Inflammatory macrophage (primary cell): Measurements from ENCODE around the gene TPM2.
A peak's percentile ranks its signal among the peaks of the same experiment; 100 is the strongest.

Source experiments
- DNase-seq, 2 donors: peaks; one replicate each; pipeline ENCODE4 v3.0.0-alpha.2; 2020 to 2022

Gene TPM2

DNA sequence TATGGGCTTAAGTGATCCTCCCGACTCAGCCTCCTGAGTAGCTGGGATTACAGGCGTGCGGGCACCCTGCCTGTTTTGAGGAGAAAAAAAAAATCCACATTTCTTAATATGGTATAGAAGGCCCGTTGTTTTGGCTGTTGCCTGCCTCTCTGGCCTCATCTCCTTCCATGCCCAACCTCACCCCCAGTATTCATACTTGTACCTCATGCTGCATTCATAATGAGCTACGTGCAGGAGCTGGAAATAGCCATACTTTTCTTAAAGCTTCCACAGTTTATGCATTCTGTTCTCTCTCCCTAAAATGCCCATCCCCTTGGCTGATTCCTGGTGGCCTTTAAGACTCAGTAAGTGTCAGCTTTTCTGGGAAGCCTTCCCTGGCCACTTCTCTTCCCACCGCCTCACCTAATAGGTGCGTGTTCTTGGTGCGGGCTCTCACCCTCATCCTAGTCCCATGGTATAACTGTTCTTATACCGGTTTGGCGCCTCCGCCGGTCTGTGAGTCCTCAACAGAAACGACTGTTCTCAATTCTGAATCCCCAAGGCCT, 2.1 kb upstream of the TPM2 start:
- DNase-seq = no peak

DNA sequence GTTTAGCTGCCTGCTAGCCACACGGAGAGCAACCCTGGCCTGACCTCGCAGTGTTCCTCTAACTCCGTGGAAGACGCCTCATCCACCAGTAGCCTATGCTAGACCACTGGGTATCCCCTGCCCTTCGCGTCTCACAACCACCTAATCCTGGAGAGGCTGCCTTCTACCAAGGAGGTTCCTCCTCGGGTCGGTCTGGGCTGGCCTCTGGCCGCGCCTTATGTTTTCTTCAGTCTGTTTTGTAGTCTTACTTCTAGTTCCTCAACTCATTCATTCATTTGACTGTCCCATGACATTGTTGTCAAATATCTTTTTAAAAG, 1.6 kb upstream of the TPM2 start:
- DNase-seq = peak; percentile 46 to 60

DNA sequence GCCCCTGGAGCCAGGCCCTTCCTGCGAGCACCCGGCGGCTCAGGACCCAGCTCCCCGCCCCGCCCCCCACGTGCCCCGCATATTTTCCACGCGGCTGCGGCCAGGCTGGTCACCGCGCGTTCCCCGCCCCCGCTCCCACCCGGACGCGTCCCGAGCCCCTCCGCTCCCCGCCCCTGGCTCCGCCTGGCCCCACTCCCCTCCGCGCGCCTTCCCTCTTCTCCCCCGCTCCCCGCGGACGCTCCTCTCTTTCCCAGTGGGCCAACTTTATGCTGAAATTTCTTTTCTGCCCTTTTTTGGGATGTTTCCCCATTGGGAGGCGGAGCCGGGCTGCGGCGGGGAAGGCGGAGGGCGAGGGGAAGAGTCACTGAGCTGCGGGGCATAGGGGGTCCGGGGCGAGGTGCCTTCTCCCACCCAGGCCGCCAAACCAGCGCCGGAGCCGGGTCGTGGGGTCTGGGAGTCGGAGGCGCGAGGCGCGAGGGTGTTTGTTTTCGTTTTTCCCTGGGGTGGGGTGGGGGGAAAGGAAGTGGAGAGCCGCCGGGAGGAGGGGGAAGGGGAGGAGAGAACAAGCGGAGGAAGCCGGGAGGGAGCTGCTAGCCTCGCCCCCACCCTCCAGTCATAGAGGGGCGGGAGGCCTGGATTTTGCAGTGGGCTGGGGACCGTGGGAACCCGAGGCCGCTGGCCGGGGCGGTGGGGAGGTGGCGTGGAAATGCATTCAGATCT, 1.0 kb upstream of the TPM2 start:
- peak; percentile 35 to 51 for DNase-seq

DNA sequence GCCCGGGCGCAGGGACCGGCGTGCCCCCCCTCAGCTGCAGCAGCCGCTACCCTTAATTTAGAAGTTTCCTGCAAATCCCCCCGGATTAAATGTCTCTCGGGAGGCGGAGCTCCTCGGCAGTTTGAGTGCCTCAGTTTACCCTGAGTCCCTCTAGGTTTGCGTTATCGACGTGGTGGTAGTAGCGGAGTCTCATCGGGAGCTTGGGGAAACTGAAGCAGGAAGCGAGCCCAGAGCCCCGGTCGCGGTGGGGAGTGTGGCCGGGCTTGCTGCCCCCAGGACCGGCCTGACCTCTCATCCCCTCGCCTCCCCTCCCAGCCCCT, 529 bp upstream of the TPM2 start:
- no peak for DNase-seq

DNA sequence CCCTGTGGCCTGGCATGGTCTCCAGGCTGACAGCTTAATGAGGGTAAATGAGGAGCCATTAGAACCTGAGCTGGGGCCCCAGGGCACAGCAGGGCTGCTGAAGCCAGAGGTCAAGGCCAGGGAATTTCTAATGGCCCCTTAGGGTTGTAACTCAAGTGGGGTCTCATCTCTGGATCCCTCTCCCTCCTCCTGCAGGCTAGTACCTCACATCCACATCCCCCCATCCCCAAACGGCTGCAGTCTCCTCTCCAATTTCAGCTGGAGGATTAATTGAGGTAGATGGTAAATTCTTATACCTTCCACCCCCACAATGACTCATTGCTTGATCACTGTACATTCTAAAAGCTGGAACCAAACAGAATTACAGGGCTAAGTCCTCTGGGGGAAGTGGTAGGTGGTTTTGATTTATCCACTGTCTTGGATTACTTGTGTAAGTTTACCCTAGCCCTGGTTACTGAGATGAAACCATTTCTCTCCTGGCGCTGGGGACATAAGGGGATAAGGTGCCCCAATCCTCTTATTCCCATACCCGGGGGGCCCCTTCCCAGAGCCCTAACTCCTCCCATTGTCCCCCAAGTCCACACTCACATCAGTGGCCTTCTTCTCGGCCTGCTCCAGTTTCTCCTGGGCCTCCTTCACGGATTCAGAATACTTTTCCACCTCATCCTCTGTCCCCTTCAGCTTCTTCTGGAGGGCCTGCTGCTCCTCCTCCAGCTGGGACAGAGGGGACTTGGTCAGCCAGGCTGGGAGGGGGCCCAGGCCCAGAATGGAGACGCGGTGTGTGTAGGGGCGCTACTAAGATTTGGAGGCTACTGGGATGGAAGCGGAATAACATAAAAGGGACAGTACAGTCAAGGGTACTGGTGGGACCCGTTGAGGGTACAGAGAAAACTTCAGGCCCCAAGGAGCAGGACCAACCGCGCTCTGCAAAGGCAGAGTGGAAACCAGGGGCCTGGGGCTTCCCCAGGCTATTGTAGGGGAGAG, 875 bp downstream of the TPM2 start:
- peak; percentile 40 to 50 for DNase-seq

DNA sequence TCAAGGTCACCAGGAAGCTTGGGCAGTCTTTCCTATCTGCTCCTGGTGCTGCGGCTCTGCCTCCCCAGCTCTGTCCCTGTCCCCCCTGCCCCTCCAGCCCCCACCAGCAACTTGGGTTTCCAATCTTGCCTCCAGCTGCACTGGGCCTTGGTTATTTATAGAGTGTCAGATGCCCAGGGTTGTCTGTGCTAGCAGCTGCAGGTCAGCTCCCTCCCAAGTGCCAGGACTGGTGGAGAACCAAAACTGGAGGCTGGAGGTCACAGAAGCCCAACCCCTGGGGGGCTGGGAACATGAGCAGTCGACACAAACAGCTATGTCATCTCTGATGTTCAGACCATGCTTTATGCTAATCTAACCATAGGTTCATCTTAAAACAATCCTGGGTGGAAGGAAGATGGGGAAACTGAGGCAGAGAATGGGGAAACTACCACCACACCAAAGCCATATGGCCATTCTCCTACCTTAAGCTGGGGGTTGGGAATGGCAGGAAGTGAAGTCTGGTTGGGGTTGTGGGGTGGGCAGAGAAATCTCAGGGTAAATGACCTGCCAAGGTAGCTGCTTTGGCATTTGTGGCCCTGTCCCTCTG, 1.7 kb downstream of the TPM2 start:
- no peak for DNase-seq

DNA sequence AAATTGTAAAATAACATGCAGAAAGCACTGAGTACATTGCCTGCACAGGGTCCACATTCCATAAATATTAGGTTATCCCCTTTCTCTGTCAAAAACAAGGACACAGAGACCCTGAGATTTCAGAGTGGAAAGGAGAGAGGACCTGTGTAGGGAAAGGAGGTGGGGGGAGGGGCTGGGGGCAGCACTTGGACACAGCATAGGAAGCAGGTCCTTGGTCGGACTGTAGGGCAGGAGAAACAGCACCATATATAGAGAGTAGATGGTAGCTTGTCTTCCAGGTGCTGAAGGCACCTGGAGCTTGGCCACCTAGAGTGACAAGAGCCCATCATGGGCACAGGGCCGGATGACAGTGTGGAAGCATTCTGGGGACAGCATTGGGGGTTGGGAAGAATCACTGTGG, 2.4 kb downstream of the TPM2 start:
- DNase-seq = no peak

DNA sequence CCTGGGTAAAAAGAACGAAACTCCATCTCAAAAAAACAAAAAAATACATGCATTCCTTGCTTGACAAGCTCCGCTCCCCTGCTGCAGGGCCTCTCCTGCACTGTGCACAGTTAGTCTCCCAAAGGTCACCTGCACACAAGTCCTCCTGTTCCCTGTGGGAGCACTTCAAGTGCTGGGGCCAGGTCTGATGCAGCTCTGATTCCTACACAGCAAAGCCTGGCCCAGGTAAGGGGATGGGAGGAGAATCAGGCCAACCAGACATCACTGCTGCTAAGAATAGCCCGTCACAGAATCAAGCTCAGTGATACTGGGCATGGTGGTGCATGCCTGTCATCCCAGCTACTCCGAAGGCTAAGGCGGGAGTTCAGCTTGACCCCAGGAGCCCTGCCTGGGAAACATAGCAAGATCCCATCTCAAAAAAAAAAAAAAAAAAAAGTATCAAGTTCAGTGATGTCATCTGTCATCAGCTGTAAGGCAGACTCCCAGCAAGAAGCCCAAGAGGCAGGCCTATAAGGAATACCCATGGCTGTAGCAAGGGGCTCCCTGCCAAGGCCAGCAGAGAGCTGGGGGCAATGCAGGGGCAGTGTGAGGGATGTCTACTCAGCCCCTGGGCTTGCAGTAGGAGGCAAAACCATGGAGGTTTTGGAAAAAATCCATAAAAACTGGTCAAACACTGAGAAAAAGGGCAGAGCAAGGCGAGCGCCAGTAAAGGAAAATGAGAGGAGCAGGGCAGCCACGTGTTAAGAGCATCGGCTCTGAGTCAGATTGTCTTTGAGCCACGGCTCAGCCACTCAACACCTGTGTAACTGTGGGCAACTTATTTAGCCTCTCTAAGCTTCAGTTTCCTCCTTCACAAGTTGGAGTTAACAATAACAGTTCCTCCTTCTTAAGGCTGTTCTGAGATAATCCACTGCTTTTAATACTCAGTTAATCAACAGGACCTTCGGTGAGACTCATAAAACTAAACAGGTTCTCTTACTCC, 3.2 kb downstream of the TPM2 start:
- DNase-seq = no peak

DNA sequence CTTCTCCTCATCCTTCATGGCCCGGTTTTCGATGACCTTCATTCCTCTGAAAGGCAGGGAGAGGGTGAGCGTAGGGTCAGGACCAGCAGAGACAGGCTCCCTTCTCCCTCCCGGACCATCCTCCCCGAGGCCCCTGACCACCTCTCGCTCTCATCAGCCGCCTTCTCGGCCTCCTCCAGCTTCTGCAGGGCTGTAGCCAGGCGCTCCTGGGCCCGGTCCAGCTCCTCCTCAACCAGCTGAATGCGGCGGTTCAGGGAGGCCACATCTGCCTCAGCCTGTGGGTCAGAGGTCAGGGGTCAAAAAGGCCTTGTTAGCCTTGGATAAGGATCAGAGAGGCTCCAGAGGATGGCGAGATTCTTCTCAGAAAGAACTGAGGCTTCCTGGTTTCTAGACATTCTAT, 4.2 kb downstream of the TPM2 start:
- DNase-seq = no peak

DNA sequence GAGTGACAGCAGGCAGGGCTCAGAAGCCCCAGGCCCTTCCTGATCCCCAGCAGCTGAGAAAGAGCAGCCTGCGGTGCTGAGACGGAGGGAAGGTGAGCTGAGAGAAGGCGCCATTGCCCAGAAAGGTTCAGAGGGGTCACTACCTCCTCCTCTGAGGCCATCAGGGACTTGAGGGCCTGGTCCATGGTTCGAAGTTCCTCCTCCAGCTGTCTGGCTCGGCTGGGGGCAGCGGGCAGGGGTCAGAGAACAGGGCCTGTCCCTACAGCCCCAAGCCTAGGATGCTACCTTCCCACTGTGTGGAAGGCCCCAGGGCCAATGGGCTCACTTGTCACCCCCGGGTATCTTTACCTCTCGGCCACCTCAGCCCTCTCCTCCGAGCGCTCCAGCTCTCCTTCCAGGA, 4.8 kb downstream of the TPM2 start:
- no peak for DNase-seq

DNA sequence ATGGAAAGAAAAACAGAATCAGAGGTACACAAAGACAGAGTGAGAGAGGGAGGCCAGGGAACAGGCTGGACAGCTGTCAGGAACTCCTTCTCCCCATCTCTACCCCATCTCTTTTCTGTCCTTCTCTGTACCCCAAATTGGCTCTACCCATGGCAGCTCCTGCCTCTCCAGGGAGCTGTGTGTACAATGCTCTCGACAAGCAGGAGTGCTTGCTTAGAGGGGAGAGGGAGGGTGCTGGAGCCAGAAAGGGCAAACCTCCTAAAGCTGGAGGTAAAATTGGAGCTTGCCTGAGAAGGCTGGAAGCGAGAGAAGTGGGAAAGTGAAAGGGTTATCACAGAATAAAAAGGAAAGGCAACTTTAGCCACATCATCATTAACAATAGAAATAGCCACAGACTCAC, 6.4 kb downstream of the TPM2 start:
- no peak for DNase-seq

DNA sequence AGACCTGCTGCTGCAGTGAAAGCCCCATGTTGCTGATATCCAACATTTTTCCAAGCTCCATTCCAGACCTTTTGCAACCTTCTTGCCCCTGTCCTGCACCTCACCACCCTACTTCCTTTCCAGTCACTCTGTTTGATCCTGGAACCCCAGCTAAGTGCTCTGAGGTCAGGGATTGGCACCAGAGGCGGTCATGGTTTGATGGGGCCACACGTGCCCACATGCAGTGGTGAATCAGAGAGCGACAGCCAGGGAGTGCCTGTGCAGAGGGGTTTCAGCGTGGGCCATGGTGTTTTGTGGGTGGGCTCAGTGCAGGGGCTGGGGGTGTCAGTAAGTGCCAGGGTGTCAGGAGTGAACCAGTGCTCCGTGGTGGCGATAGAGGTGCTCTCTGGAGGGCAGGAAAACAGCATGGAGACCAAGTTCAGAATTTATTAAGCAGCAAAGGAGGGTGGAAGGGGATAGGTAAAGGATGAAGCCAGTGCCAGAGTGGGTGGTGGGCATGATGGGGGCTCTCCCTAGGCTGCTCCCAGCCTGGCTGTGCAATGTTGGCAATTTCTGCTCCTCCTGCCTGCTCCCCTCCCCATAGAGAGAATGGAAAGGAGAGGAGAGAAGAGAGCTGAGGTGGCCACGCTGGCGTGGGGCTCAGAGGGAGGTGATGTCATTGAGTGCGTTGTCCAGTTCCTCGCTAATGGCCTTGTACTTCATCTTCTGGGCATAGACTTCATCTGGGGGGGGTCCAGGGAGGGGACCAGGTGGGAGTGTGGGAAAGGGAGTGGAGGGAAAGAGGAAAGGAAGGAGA, 7.0 kb downstream of the TPM2 start:
- no peak for DNase-seq

DNA sequence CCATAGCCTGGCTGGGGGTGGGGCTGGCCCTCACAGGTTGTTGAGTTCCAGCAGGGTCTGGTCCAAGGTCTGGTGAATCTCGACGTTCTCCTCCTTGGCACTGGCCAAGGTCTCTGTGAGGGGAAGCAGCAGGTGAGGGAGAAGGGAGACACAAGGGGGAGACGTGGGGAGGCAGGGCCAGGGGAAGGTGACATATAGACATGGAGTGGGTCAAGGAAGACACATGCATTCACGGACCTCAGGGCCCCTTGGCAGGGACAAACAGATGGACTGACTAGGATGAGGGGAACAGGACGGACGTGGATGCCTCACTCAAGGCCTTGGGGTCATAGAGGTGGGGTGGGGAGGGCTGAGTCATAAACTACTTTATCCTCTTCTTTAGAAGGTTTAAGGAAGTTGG, 7.7 kb downstream of the TPM2 start:
- no peak for DNase-seq

DNA sequence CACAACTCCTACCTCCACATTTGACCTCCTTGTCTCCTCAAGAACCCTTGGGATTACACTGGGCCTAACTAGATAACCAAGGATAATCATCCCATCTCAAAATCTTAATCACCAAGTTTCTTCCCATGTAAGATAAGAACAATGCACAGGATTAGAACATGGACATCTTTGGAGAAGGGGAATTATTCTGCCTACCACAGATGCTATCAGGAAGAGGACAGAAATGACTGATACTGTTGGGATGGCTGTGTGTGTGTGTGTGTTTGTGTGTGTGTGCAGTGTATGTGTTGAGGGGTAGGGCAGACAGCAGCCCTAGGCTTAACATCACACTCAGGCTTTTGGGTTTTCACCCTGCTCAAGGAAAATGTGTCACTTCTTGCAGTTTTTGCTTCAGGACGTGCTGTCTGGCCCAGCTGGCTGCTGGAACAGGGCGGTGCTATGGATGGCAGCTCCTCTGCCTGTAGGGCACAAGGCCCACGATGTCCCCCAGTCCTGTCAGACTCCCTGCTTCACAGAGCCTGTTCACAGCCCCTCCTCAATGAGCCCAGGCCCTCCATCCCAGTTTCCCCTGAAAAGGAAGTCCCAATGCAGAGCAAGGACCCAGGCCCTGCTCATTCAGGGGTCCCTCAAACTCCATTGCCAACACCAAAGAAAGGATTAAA, 8.3 kb downstream of the TPM2 start:
- DNase-seq = no peak

DNA sequence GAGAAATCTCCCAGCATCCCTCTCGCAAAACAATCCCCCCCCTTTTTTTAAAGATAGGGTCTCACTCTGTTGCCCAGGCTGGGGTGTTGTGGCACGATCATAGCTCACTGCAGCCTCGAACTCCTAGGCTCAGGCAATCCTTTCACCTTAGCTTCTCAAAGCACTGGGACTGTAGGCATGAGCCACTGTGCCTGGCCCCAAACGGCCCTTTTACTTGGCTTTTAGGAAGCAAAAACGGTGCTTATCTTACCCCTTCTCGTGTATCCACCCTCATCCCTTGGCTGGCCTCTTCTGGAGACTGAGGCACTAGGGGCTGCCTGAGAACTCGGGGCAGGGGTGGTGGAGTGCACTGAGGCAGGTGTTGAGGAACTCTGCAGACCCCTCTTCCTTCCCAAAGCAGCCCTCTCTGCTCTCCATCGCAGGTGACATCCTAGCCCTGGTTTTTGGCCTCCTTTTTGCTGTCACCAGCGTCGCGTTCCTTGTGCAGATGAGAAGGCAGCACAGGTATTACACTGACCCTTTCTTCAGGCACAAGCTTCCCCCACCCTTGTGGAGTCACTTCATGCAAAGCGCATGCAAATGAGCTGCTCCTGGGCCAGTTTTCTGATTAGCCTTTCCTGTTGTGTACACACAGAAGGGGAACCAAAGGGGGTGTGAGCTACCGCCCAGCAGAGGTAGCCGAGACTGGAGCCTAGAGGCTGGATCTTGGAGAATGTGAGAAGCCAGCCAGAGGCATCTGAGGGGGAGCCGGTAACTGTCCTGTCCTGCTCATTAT, 9.2 kb downstream of the TPM2 start:
- no peak for DNase-seq

DNA sequence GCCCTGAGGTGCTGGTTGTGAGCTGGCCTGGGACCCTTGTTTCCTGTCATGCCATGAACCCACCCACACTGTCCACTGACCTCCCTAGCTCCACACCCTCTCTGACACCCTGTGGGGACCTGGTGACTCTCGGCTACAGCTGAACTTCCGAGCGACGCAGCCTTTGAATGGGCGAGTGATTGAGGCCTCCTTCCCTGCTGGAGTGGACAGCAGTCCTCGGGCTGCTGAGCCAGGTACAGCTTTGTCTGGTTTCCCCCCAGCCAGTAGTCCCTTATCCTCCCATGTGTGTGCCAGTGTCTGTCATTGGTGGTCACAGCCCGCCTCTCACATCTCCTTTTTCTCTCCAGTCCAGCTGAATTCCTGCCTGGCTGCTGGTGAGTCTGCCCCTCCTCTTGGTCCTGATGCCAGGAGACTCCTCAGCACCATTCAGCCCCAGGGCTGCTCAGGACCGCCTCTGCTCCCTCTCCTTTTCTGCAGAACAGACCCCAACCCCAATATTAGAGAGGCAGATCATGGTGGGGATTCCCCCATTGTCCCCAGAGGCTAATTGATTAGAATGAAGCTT, 9.9 kb downstream of the TPM2 start:
- DNase-seq = no peak

DNA sequence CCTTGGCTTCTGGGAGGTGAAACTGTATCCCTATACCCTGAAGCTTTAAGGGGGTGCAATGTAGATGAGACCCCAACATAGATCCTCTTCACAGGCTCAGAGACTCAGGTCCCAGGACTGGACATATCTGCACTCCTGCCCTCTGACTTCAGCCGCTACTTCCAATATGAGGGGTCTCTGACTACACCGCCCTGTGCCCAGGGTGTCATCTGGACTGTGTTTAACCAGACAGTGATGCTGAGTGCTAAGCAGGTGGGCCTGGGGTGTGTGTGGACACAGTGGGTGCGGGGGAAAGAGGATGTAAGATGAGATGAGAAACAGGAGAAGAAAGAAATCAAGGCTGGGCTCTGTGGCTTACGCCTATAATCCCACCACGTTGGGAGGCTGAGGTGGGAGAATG, 10.6 kb downstream of the TPM2 start:
- no peak for DNase-seq

DNA sequence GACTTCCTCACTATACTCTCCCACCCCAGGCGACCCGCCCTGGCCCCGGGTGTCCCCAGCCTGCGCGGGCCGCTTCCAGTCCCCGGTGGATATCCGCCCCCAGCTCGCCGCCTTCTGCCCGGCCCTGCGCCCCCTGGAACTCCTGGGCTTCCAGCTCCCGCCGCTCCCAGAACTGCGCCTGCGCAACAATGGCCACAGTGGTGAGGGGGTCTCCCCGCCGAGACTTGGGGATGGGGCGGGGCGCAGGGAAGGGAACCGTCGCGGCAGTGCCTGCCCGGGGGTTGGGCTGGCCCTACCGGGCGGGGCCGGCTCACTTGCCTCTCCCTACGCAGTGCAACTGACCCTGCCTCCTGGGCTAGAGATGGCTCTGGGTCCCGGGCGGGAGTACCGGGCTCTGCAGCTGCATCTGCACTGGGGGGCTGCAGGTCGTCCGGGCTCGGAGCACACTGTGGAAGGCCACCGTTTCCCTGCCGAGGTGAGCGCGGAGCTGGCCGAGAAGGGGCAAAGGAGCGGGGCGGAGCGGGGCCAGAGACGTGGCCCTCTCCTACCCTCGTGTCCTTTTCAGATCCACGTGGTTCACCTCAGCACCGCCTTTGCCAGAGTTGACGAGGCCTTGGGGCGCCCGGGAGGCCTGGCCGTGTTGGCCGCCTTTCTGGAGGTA, 13.9 kb downstream of the TPM2 start:
- no peak for DNase-seq

DNA sequence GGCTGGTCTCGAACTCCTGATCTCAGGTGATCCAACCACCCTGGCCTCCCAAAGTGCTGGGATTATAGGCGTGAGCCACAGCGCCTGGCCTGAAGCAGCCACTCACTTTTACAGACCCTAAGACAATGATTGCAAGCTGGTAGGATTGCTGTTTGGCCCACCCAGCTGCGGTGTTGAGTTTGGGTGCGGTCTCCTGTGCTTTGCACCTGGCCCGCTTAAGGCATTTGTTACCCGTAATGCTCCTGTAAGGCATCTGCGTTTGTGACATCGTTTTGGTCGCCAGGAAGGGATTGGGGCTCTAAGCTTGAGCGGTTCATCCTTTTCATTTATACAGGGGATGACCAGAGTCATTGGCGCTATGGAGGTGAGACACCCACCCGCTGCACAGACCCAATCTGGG, 14.5 kb downstream of the TPM2 start:
- no peak for DNase-seq
